Fibroblast of lung (primary cell): ENCODE results near the gene MEGF10. TPM values are rescaled to one million over a fixed set of nuclear protein-coding genes. Genes with fewer than 3 reads are reported as not detected.
A peak's percentile ranks its signal among the peaks of the same experiment; 100 is the strongest.

Source experiments
- DNase-seq, 2 donors: peaks; one replicate each; pipeline versions ENCODE4 v3.0.0 to v3.0.0-alpha.2; 2010; ENCODE audit warnings: low read depth in 2 of 2
- H2AFZ ChIP-seq: 2 replicates; pipeline ENCODE4 v1.5.1; 2012; ENCODE audit warnings: low read length, control low read depth, inconsistent platforms
- H3K27ac ChIP-seq: 2 replicates; pipeline ENCODE4 v1.5.1; 2011; ENCODE audit warnings: low read length, control low read depth; ENCODE audit not compliant: insufficient read depth
- H3K27me3 ChIP-seq: 2 replicates; pipeline ENCODE4 v1.5.1; 2011; ENCODE audit warnings: mild to moderate bottlenecking, low read length; ENCODE audit not compliant: control insufficient read depth, insufficient read depth
- H3K36me3 ChIP-seq: 2 replicates; pipeline ENCODE4 v1.5.1; 2011; ENCODE audit warnings: low read length; ENCODE audit not compliant: control insufficient read depth, insufficient read depth
- H3K4me1 ChIP-seq: 2 replicates; pipeline ENCODE4 v1.5.1; 2011; ENCODE audit warnings: low read length; ENCODE audit not compliant: control insufficient read depth, insufficient read depth; ENCODE audit errors: extremely low read depth
- H3K4me2 ChIP-seq: 2 replicates; pipeline ENCODE4 v1.5.1; 2011; ENCODE audit warnings: low read length, control low read depth; ENCODE audit not compliant: insufficient read depth; ENCODE audit errors: extremely low read depth
- H3K4me3 ChIP-seq, 4 experiments: fragments of 200-600 bp in 1 of 4; sonication (generic) in 1 of 4; replicated peaks in 1 of 4; 2 replicates each; pipeline ENCODE4 v1.5.1; 2011 to 2016; ENCODE audit warnings: low read length in 4 of 4, low read depth in 3 of 4, mild to moderate bottlenecking in 3 of 4, control low read depth in 2 of 4, inconsistent platforms in 1 of 4, mixed read lengths in 1 of 4; ENCODE audit not compliant: insufficient read depth in 1 of 4; ENCODE audit errors: control extremely low read depth in 1 of 4
- H3K79me2 ChIP-seq: 2 replicates; pipeline ENCODE4 v1.5.1; 2012; ENCODE audit warnings: mild to moderate bottlenecking, low read length, inconsistent platforms; ENCODE audit not compliant: control insufficient read depth, insufficient read depth
- H3K9ac ChIP-seq: 2 replicates; pipeline ENCODE4 v1.5.1; 2011; ENCODE audit warnings: mild to moderate bottlenecking, low read length, control low read depth; ENCODE audit not compliant: insufficient read depth
- H3K9me3 ChIP-seq: 2 replicates; pipeline ENCODE4 v1.5.1; 2012; ENCODE audit warnings: low read depth, low read length; ENCODE audit not compliant: control insufficient read depth, insufficient read depth
- H4K20me1 ChIP-seq: 2 replicates; pipeline ENCODE4 v1.5.1; 2011; ENCODE audit warnings: low read length; ENCODE audit not compliant: control insufficient read depth, insufficient read depth; ENCODE audit errors: extremely low read depth
- CTCF ChIP-seq, 2 donors: IDR thresholded peaks in 1 of 2; conservative IDR thresholded peaks in 1 of 2; 1 replicate in 1 of 2; 2 replicates in 1 of 2; pipeline ENCODE4 v1.5.1; 2011 to 2012; ENCODE audit warnings: low read length in 2 of 2, control low read depth in 1 of 2, inconsistent platforms in 1 of 2, low read depth in 1 of 2, mild to moderate bottlenecking in 1 of 2
- EZH2 ChIP-seq: IDR thresholded peaks from 2 replicates; pipeline ENCODE4 v1.5.1; 2012; ENCODE audit warnings: low read length, control low read depth, mild to moderate bottlenecking; ENCODE audit errors: missing control alignments
- polyA plus RNA-seq, 2 donors: library from polyadenylated mRNA; depleted of rRNA in 1 of 2; stranded (reverse) in 1 of 2; unstranded in 1 of 2; fragments of >200 nt; gene quantifications; 2 replicates each; pipeline ENCODE4 v1.2.1, GENCODE V29; 2011 to 2012; ENCODE audit warnings: missing spikeins in 1 of 2
- total RNA-seq: library from RNA; depleted of rRNA; stranded (reverse); fragments of >200 nt; gene quantifications from 2 replicates; pipeline ENCODE4 v1.2.1, GENCODE V29; 2014

The MEGF10 gene
- total and polyA plus RNA-seq, 2 donors (not counting 1 experiment from before 2014, with no cell fraction given) = under 0.01 to 0.02 TPM

DNA sequence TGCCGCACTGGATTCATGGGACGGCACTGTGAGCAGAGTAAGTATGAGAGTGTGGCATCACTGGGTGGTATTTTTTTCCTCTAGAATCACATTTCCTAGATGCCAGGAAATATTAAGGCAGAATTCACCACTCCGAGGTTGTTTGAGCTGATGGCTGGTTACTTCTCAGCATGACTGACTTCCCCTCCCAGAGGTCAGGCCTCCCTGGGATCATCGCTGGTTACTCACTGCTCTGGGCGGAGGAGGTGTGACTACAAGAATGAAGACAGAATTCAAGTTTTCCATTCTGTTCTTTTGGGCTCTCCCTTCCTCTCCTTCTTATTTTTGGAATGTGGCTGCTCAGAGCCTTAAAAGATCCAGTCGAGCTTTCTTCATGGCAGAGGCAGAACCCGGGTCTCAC, 150.2 kb downstream of the MEGF10 start:
- Histone ChIP-seq H3K9me3 (no peaks in the 10 kb centered on the region), H4K20me1 (no peaks in the 10 kb centered on the region), H3K9ac (no peak overlapping the region), H3K36me3 (no peaks in the 10 kb centered on the region), H3K27me3 (no peaks in the 10 kb centered on the region), H3K79me2 (no peaks in the 10 kb centered on the region), H3K4me2 (no peak overlapping the region), H3K4me1 (no peaks in the 10 kb centered on the region), H3K4me3 (no peak overlapping the region), H3K27ac (no peak overlapping the region), H2AFZ (no peak overlapping the region)
- peak in 1 of 2 donors; percentile 19 for DNase-seq
- TF ChIP-seq CTCF (conservative IDR thresholded peaks at IDR 0.05 in 1 of 2, IDR thresholded peaks at IDR 0.05 in 1 of 2; ENCODE audit: low read depth in 1 of 2, low read length in 2 of 2) (no peak), EZH2 (no peak)

DNA sequence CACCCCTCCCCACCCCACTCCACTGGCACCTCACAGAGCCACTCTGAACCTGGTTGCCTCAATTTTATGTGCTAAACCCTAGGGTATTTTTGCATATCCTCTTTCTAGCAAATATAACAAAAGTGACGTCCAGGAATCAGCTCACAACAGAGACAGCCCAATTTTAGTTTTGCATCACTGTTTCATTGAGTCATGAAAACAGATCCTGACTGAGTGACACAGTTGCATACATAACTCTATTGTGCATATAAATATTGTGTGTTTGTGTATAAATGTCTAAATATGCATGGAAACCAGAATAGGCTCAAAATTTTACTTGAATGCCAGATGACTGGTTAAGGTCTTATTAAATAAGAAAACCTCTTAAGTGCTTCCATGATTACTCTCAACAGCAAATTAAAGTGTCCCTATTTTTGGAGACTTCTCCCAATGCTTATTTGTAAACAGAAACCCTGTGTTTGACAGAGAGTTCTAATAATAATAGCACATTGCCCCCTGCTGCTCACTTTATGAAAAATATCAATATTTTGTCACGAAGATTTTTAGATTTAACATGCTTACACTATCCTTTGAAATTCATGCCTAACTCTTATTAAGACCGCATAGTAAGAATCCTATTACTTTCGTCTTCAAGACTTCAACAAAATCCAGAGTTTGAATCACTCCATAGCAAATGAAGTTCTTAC, 151.3 kb downstream of the MEGF10 start:
- no peaks in the 10 kb centered on the region for H3K4me1 ChIP-seq
- no peak overlapping the region for H2AFZ ChIP-seq
- H3K4me2 ChIP-seq = no peak overlapping the region
- no peaks in the 10 kb centered on the region for H3K79me2 ChIP-seq
- no peak overlapping the region for H3K27ac ChIP-seq
- no peaks in the 10 kb centered on the region for H3K9me3 ChIP-seq
- TF ChIP-seq CTCF (conservative IDR thresholded peaks at IDR 0.05 in 1 of 2, IDR thresholded peaks at IDR 0.05 in 1 of 2; ENCODE audit: low read depth in 1 of 2, low read length in 2 of 2) = peak in 1 of 2 donors; percentile 20
- no peak for TF ChIP-seq EZH2
- no peak overlapping the region for H3K9ac ChIP-seq
- no peak overlapping the region for H3K4me3 ChIP-seq
- H3K27me3 ChIP-seq = no peaks in the 10 kb centered on the region
- DNase-seq = peak in 1 of 2 donors; percentile 34
- H3K36me3 ChIP-seq = no peaks in the 10 kb centered on the region
- no peaks in the 10 kb centered on the region for H4K20me1 ChIP-seq

- H3K9ac ChIP-seq = no peak overlapping the region
- no peaks in the 10 kb centered on the region for H3K9me3 ChIP-seq
- no peak overlapping the region for H3K4me3 ChIP-seq
- H2AFZ ChIP-seq = no peak overlapping the region
- H3K4me1 ChIP-seq = no peaks in the 10 kb centered on the region
- H3K27ac ChIP-seq = no peak overlapping the region
- TF ChIP-seq EZH2 = no peak
- no peak for TF ChIP-seq CTCF (conservative IDR thresholded peaks at IDR 0.05 in 1 of 2, IDR thresholded peaks at IDR 0.05 in 1 of 2; ENCODE audit: low read depth in 1 of 2, low read length in 2 of 2)
- no peak overlapping the region for H3K4me2 ChIP-seq
- no peaks in the 10 kb centered on the region for H4K20me1 ChIP-seq
- no peak for DNase-seq
- H3K27me3 ChIP-seq = no peaks in the 10 kb centered on the region
- H3K79me2 ChIP-seq = no peaks in the 10 kb centered on the region
- no peaks in the 10 kb centered on the region for H3K36me3 ChIP-seq
Measured at GRCh38 chr5:127444171-127444570, 153.6 kb downstream of the MEGF10 start.
